ENCODE data around the gene SVOP.

The SVOP gene

GRCh38 chr12:109053382-109054123 is 32.7 kb upstream of the SVOP start:
- no peak for TF ChIP-seq TCF12 (IDR thresholded peaks at IDR 0.05; ENCODE audit: low read depth)
- no peak for TF ChIP-seq TEAD4 (IDR thresholded peaks at IDR 0.05)
- no peak for TF ChIP-seq RAD21 (IDR thresholded peaks at IDR 0.05; ENCODE audit: low read depth)
- no peak for TF ChIP-seq MAX (IDR thresholded peaks at IDR 0.05)
- no peak for TF ChIP-seq TAF1 (IDR thresholded peaks at IDR 0.05; ENCODE audit: low read depth)
- no peak for TF ChIP-seq ZBTB7A (IDR thresholded peaks at IDR 0.05; ENCODE audit: low read depth)
- no peak for TF ChIP-seq NFIC (IDR thresholded peaks at IDR 0.05)
- no peak for TF ChIP-seq EGR1 (IDR thresholded peaks at IDR 0.05)
- TF ChIP-seq CEBPB (IDR thresholded peaks at IDR 0.05): no peak
- TF ChIP-seq REST (IDR thresholded peaks at IDR 0.05; ENCODE audit: low read depth): no peak
- no peak for TF ChIP-seq CREB1 (IDR thresholded peaks at IDR 0.05; ENCODE audit: low read depth)
- no peak for TF ChIP-seq USF1 (IDR thresholded peaks at IDR 0.05)

- TF ChIP-seq TAF1 (IDR thresholded peaks at IDR 0.05; ENCODE audit: low read depth) (peak; percentile 84), ZBTB7A (IDR thresholded peaks at IDR 0.05; ENCODE audit: low read depth) (no peak; the same call in 1 of the 2 replicates), TEAD4 (IDR thresholded peaks at IDR 0.05) (no peak; the same call in 1 of the 2 replicates), CEBPB (IDR thresholded peaks at IDR 0.05) (no peak; the same call in 1 of the 2 replicates), EP300 (IDR thresholded peaks at IDR 0.05; ENCODE audit: borderline replicate concordance) (peak; percentile 75), USF1 (IDR thresholded peaks at IDR 0.05) (peak; percentile 81), EGR1 (IDR thresholded peaks at IDR 0.05) (0 out of 2 replicates have a peak, but pooled peaks have one; percentile 17), FOXM1 (IDR thresholded peaks at IDR 0.05; ENCODE audit: borderline replicate concordance, low read depth) (no peak), CREB1 (IDR thresholded peaks at IDR 0.05; ENCODE audit: low read depth) (no peak), YY1 (IDR thresholded peaks at IDR 0.05; ENCODE audit: low read depth) (peak; percentile 76), RAD21 (IDR thresholded peaks at IDR 0.05; ENCODE audit: low read depth) (no peak), MAX (IDR thresholded peaks at IDR 0.05) (peak; percentile 78), NFIC (IDR thresholded peaks at IDR 0.05) (0 out of 2 replicates have a peak, but pooled peaks have one; percentile 6), REST (IDR thresholded peaks at IDR 0.05; ENCODE audit: low read depth) (peak; percentile 31), TCF12 (IDR thresholded peaks at IDR 0.05; ENCODE audit: low read depth) (peak; percentile 87)
These were observed 31.8 kb upstream of the SVOP start, which contains the start of gene USP30 for GRCh38 chr12:109052414-109053323. Gene USP30 (plus strand): TSS chr12:109052576. CDS start chr12:109052679, 103 bp downstream.

- TF ChIP-seq YY1 (IDR thresholded peaks at IDR 0.05; ENCODE audit: low read depth): no peak
- no peak for TF ChIP-seq USF1 (IDR thresholded peaks at IDR 0.05)
- TF ChIP-seq MAX (IDR thresholded peaks at IDR 0.05): no peak
- no peak for TF ChIP-seq CEBPB (IDR thresholded peaks at IDR 0.05)
- no peak for TF ChIP-seq NFIC (IDR thresholded peaks at IDR 0.05)
- no peak for TF ChIP-seq TAF1 (IDR thresholded peaks at IDR 0.05; ENCODE audit: low read depth)
- TF ChIP-seq EP300 (IDR thresholded peaks at IDR 0.05; ENCODE audit: borderline replicate concordance): no peak
- TF ChIP-seq FOXM1 (IDR thresholded peaks at IDR 0.05; ENCODE audit: borderline replicate concordance, low read depth): no peak
- TF ChIP-seq RAD21 (IDR thresholded peaks at IDR 0.05; ENCODE audit: low read depth): no peak
- no peak for TF ChIP-seq CREB1 (IDR thresholded peaks at IDR 0.05; ENCODE audit: low read depth)
- no peak for TF ChIP-seq TCF12 (IDR thresholded peaks at IDR 0.05; ENCODE audit: low read depth)
- no peak for TF ChIP-seq TEAD4 (IDR thresholded peaks at IDR 0.05)
These were observed 31.2 kb upstream of the SVOP start for GRCh38 chr12:109052097-109052413.

Measured in Ishikawa (cell line).